K562 (cell line): ENCODE results near the gene SERPINB2. TPM values are rescaled to one million over a fixed set of nuclear protein-coding genes. Genes with fewer than 3 reads are reported as not detected.

ENCODE experiments used
- ATAC-seq: fragments of 200-7000 bp; cut with Tn5 transposase; 3 replicates; pipeline ENCODE4 v1.9.1; 2020; ENCODE audit warnings: moderate library complexity
- BruUV-seq: library from RNA; stranded (reverse); fragments of 400-500 nt; replicated peaks from 2 replicates; lab custom pipeline; 2021; lab: Mats Ljungman, UMichigan
- CTCF ChIA-PET: fragments of 300-600 bp; formaldehyde crosslinking; extraction: SDS; loops from one replicate; lab custom pipeline; 2021; ENCODE audit warnings: low intra/inter-chr PET ratio; lab: Yijun Ruan, JAX
- POLR2A ChIA-PET: fragments of 300-600, 350-650 bp; sonication (Branson Sonifier 250); formaldehyde crosslinking; extraction: SDS; loops from one replicate; lab custom pipeline; 2021; ENCODE audit warnings: antibody characterized with exemption, inconsistent platforms; lab: Yijun Ruan, JAX
- DNase-seq, 4 experiments: peaks; one replicate each; pipeline versions ENCODE4 v3.0.0 to v3.0.0-alpha.2; 2011 to 2018; ENCODE audit warnings: low spot score in 3 of 4, mixed read lengths in 3 of 4; ENCODE audit errors: extremely low read depth in 1 of 4
- FAIRE-seq: peaks from 2 replicates; lab custom pipeline; 2011; peaks lifted over from hg19 to GRCh38; lab: Jason Lieb, UNC
- H2AFZ ChIP-seq: 2 replicates; pipeline ENCODE4 v1.6.0; 2011; ENCODE audit warnings: low read depth, low read length, control low read depth, inconsistent platforms
- H3K27ac ChIP-seq: fragments of 200-600 bp; 3 replicates; pipeline ENCODE4 v1.8.0; 2011; ENCODE audit warnings: low read depth, mild to moderate bottlenecking, control low read depth, inconsistent platforms, low read length, moderate library complexity, mixed read lengths; ENCODE audit errors: extremely low read depth
- H3K27me3 ChIP-seq, 2 experiments: fragments of 300-600 bp in 1 of 2; 2 replicates in 1 of 2; 3 replicates in 1 of 2; pipeline versions ENCODE4 v1.6.0 to v1.8.0; 2011; ENCODE audit warnings: inconsistent platforms in 2 of 2, low read length in 2 of 2, mild to moderate bottlenecking in 1 of 2, mixed read lengths in 1 of 2, moderate library complexity in 1 of 2; ENCODE audit not compliant: control insufficient read depth in 2 of 2, insufficient read depth in 2 of 2
- H3K36me3 ChIP-seq: fragments of 300-600 bp; 3 replicates; pipeline ENCODE4 v1.8.0; 2011; ENCODE audit warnings: mild to moderate bottlenecking, low read length, inconsistent platforms; ENCODE audit not compliant: control insufficient read depth, insufficient read depth
- H3K4me1 ChIP-seq, 2 experiments: fragments of 200-600 bp in 1 of 2; replicated peaks in 1 of 2; 2 replicates in 1 of 2; 3 replicates in 1 of 2; pipeline versions ENCODE4 v1.5.1 to v1.8.0; 2011; ENCODE audit warnings: inconsistent platforms in 2 of 2, low read length in 2 of 2, mild to moderate bottlenecking in 1 of 2, mixed read lengths in 1 of 2, moderate library complexity in 1 of 2; ENCODE audit not compliant: control insufficient read depth in 2 of 2, insufficient read depth in 2 of 2
- H3K4me2 ChIP-seq: 2 replicates; pipeline ENCODE4 v1.6.1; 2011; ENCODE audit warnings: low read length, control low read depth, inconsistent platforms, mixed read lengths; ENCODE audit not compliant: insufficient read depth
- H3K4me3 ChIP-seq: fragments of 200-600 bp; sonication (generic), shearing (Covaris generic); 2 replicates; pipeline ENCODE4 v1.5.1; 2016; ENCODE audit warnings: control low read depth, inconsistent platforms
- H3K79me2 ChIP-seq: fragments of 200-600 bp; 3 replicates; pipeline ENCODE4 v1.8.0; 2011; ENCODE audit warnings: low read length, inconsistent platforms; ENCODE audit not compliant: control insufficient read depth, insufficient read depth
- H3K9ac ChIP-seq, 2 experiments: 2 replicates each; pipeline versions ENCODE4 v1.6.0 to v1.6.1; 2011; ENCODE audit warnings: low read depth in 2 of 2, low read length in 2 of 2, control low read depth in 1 of 2, inconsistent platforms in 1 of 2, mild to moderate bottlenecking in 1 of 2, mixed read lengths in 1 of 2; ENCODE audit not compliant: insufficient read depth in 1 of 2
- H3K9me1 ChIP-seq: one replicate; pipeline ENCODE4 v1.6.0; 2011; ENCODE audit warnings: inconsistent platforms, mild to moderate bottlenecking, low read length, moderate library complexity; ENCODE audit not compliant: control insufficient read depth, insufficient read depth
- H3K9me3 ChIP-seq: replicated peaks from 2 replicates; pipeline ENCODE4 v1.5.1; 2011; ENCODE audit warnings: low read depth, low read length, inconsistent platforms; ENCODE audit not compliant: control insufficient read depth, insufficient read depth
- H4K20me1 ChIP-seq: replicated peaks from 2 replicates; pipeline ENCODE4 v1.6.1; 2011; ENCODE audit warnings: low read length, inconsistent platforms, mixed read lengths; ENCODE audit not compliant: control insufficient read depth, insufficient read depth
- COPS2 ChIP-seq: fragments of 450-650 bp; conservative IDR thresholded peaks from 2 replicates; pipeline ENCODE4 v1.6.1; 2016; ENCODE audit warnings: mild to moderate bottlenecking, moderate library complexity
- IRF2 ChIP-seq: sonication (generic); formaldehyde crosslinking; IDR thresholded peaks from 2 replicates; pipeline ENCODE4 v1.8.1; 2022; ENCODE audit warnings: mild to moderate bottlenecking, missing genetic modification reagents
- MYBL2 ChIP-seq, 2 experiments: fragments of 450-650 bp in 1 of 2; sonication (generic) in 1 of 2; formaldehyde crosslinking in 1 of 2; IDR thresholded peaks; 2 replicates each; pipeline versions ENCODE4 v1.6.1 to v1.8.1; 2017 to 2022; ENCODE audit warnings: borderline replicate concordance in 1 of 2, inconsistent platforms in 1 of 2, low read depth in 1 of 2, mild to moderate bottlenecking in 1 of 2, missing genetic modification reagents in 1 of 2, moderate library complexity in 1 of 2
- NBN ChIP-seq: fragments of 450-650 bp; IDR thresholded peaks from 2 replicates; pipeline ENCODE4 v1.6.1; 2016; ENCODE audit warnings: low read depth, mild to moderate bottlenecking
- PHTF2 ChIP-seq: fragments of 250-450 bp; sonication (Bioruptor Pico); IDR thresholded peaks from 2 replicates; pipeline ENCODE4 v1.5.0; 2021; ENCODE audit warnings: mild to moderate bottlenecking
- POLR2A ChIP-seq: fragments of 450-650 bp; conservative IDR thresholded peaks from 2 replicates; pipeline ENCODE4 v1.6.1; 2016
- PRPF4 ChIP-seq: fragments of 200-400 bp; formaldehyde crosslinking; IDR thresholded peaks from one replicate; pipeline ENCODE4 v1.6.1; 2017; ENCODE audit warnings: low read length, low read depth, mild to moderate bottlenecking; ENCODE audit not compliant: insufficient read depth, poor library complexity, severe bottlenecking
- TFAM ChIP-seq: fragments of 250-450 bp; sonication (Bioruptor Pico); conservative IDR thresholded peaks from 2 replicates; pipeline ENCODE4 v1.5.0; 2021; ENCODE audit warnings: mild to moderate bottlenecking, moderate library complexity
- WGBS: fragments of 100-300 bp; shearing (Covaris generic); methylation state at CpG from one replicate; pipeline ENCODE4 v1.1.6; 2016; ENCODE audit warnings: low coverage, mixed read lengths; ENCODE audit not compliant: insufficient coverage; ENCODE audit errors: missing lambda C conversion rate; 5-methylcytosine and 5-hydroxymethylcytosine counted together
- in situ Hi-C: fragments of 300-500 bp; cut with MboI; formaldehyde crosslinking; loops from 4 replicates; pipeline ENCODE4 v1.15.0; 2018; ENCODE audit warnings: inconsistent platforms, mixed read lengths
- intact Hi-C: fragments of 100-400 bp; cut with micrococcal nuclease; formaldehyde crosslinking; loops from 2 replicates; pipeline ENCODE4 v1.14.2; 2022
- polyA plus RNA-seq, 8 experiments: library from polyadenylated mRNA; depleted of rRNA in 4 of 8; stranded (reverse) in 5 of 8; unstranded in 3 of 8; fragments of >200 nt; fragmentation: Nextera tagmentation in 2 of 8; fragmentation: Illumina TruSeq in 1 of 8; extraction: Ambion mirVana in 2 of 8; extraction: Trizol in 1 of 8; gene quantifications; 2 replicates each; pipeline versions ENCODE4 v1.2.1 to v1.2.3, GENCODE V29; 2011 to 2014; ENCODE audit warnings: inconsistent platforms in 1 of 8, missing spikeins in 1 of 8
- total RNA-seq, 7 experiments: library from RNA; depleted of rRNA in 6 of 7; stranded (reverse); fragments of >200 nt in 6 of 7; fragmentation: Illumina TruSeq in 2 of 7; extraction: Trizol in 2 of 7; gene quantifications; 2 replicates each; pipeline versions ENCODE4 v1.2.1 to v1.2.3, GENCODE V29; 2011 to 2021; ENCODE audit warnings: low replicate concordance in 1 of 7
- TF ChIP-seq, protein P1 (sequence below): sonication (generic); formaldehyde crosslinking; IDR thresholded peaks from 2 replicates; pipeline ENCODE4 v1.8.0; 2022; ENCODE audit warnings: missing genetic modification reagents, mild to moderate bottlenecking, moderate library complexity, borderline replicate concordance
- TF ChIP-seq, protein P2 (sequence below), 2 experiments: fragments of 450-650 bp; IDR thresholded peaks; 2 replicates each; pipeline ENCODE4 v1.6.1; 2016; ENCODE audit warnings: mild to moderate bottlenecking in 2 of 2, borderline replicate concordance in 1 of 2, low read depth in 1 of 2, moderate library complexity in 1 of 2

Gene SERPINB2
- total and polyA plus RNA-seq, 9 of the 15 experiments (the other 6 are each of a cell fraction or from before 2014, with no cell fraction given): 0.03 to 0.13 (median 0.09) TPM; not detected in 5

DNA sequence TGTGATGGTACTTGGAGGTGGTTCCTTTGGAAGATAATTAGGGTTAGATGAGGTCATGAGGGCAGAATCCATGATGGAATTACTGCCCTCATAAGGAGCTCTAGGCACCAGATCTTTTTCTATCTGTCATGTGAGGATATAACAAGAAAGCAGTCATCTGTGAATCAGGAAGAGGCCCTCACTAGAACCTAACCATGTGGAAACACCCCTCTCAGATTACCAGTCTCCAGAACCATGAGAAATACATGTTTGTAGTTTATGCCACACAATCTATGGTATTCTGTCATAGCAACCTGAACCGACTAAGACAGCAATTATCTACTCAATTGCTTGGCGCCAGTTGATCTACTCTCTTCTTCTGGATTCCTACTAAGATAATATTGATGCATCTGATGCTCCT lies 17.9 kb downstream of the SERPINB2 start (continued):
- TF ChIP-seq, protein P1, sequence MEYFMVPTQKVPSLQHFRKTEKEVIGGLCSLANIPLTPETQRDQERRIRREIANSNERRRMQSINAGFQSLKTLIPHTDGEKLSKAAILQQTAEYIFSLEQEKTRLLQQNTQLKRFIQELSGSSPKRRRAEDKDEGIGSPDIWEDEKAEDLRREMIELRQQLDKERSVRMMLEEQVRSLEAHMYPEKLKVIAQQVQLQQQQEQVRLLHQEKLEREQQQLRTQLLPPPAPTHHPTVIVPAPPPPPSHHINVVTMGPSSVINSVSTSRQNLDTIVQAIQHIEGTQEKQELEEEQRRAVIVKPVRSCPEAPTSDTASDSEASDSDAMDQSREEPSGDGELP: no peak

DNA sequence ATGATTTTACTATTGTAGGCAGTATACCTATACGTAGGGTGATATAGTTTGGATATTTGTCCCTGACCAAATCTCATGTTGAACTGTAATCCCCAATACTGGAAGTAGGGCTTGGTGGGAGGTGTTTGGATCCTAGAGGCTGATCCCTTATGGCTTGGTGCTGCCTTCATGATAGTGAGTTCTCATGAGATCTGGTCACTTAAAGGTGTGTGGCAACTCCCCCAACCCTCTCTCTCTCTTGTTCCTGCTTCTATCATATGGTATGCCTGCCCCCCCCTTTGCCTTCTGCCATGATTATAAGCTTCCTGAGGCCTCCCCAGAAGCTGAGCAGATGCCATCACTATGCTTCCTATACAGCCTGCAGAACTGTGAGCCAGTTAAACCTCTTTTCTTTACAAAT lies 18.6 kb downstream of the SERPINB2 start:
- in situ Hi-C loops: no loop called here
- TF ChIP-seq PRPF4 (no peak), MYBL2 (IDR thresholded peaks at IDR 0.05; ENCODE audit: low read depth) (no peak), MYBL2 (CRISPR knock-in tag; IDR thresholded peaks at IDR 0.05; ENCODE audit: borderline replicate concordance) (no peak), TFAM (CRISPR knock-in tag) (no peak), IRF2 (CRISPR knock-in tag) (no peak), NBN (no peak), POLR2A (no peak), COPS2 (no peak), PHTF2 (no peak)
- TF ChIP-seq, protein P2, sequence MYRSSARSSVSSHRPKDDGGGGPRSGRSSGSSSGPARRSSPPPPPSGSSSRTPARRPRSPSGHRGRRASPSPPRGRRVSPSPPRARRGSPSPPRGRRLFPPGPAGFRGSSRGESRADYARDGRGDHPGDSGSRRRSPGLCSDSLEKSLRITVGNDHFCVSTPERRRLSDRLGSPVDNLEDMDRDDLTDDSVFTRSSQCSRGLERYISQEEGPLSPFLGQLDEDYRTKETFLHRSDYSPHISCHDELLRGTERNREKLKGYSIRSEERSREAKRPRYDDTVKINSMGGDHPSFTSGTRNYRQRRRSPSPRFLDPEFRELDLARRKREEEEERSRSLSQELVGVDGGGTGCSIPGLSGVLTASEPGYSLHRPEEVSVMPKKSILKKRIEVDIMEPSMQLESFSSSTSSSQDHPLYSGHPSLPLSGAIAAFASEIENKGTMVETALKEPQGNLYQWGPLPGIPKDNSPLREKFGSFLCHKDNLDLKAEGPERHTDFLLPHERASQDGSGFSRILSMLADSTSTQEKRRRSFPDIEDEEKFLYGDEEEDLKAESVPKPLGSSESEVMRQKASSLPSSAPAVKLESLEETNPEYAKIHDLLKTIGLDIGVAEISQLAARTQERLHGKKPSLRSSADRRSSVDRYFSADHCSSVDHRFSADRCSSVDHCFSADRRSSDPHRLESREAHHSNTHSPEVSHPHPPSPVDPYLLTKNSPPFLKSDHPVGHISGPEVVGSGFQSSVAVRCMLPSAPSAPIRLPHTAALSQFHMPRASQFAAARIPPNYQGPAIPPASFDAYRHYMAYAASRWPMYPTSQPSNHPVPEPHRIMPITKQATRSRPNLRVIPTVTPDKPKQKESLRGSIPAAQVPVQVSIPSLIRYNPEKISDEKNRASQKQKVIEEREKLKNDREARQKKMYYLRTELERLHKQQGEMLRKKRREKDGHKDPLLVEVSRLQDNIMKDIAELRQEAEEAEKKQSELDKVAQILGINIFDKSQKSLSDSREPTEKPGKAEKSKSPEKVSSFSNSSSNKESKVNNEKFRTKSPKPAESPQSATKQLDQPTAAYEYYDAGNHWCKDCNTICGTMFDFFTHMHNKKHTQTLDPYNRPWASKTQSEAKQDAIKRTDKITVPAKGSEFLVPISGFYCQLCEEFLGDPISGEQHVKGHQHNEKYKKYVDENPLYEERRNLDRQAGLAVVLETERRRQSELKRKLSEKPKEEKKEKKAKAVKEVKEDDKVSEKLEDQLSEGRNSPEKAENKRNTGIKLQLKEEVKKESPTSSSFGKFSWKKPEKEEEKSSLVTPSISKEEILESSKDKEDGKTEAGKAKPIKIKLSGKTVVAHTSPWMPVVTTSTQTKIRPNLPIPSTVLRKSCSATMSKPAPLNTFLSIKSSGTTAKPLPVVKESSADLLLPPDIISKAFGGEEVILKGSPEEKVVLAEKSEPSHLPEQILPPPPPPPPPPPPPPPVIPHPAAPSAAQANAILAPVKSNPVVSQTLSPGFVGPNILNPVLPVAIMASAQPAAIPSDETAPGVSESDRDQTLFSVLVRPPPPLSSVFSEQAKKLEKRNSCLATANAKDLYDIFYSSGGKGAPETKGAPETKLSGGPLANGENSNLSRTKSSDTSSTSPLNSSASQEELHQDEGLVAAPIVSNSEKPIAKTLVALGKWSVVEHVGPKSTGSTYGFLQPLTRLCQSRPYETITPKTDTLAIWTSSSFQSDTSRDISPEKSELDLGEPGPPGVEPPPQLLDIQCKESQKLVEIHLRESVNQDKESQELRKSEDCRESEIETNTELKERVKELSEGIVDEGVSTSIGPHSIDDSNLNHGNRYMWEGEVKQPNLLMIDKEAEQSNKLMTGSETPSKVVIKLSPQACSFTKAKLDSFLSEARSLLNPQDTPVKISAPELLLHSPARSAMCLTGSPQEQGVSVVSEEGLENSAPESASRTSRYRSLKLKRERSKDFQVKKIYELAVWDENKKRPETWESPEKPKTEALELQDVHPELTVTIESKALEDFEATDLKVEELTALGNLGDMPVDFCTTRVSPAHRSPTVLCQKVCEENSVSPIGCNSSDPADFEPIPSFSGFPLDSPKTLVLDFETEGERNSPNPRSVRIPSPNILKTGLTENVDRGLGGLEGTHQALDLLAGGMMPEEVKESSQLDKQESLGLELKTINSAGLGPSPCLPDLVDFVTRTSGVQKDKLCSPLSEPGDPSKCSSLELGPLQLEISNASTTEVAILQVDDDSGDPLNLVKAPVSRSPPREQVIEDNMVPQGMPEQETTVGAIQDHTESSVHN (IDR thresholded peaks at IDR 0.05; ENCODE audit: borderline replicate concordance in 1 of 2, low read depth in 1 of 2): no peak

More for the DNA sequence above, 18.6 kb downstream of the SERPINB2 start:
- POLR2A ChIA-PET: no interaction called here
- DNase-seq (no peak), FAIRE-seq (no peak), ATAC-seq (no peak)
- intact Hi-C loops: no loop called here
- no TSS peak for BruUV-seq
- 0% methylated on average over 1 of the region's 1 CpG for WGBS
- Histone ChIP-seq H3K4me3 (no peak overlapping the region), H3K4me1 (no peaks in the 10 kb centered on the region), H3K27ac (no peak overlapping the region), H3K9me1 (no peaks in the 10 kb centered on the region), H3K27me3 (no peaks in the 10 kb centered on the region), H3K9ac (no peak overlapping the region), H2AFZ (no peak overlapping the region), H3K9me3 (no peaks in the 10 kb centered on the region), H3K4me2 (no peak overlapping the region), H3K36me3 (no peaks in the 10 kb centered on the region), H4K20me1 (no peaks in the 10 kb centered on the region), H3K79me2 (no peaks in the 10 kb centered on the region)
- CTCF ChIA-PET: no interaction called here
